Pons (tissue), 1 donor: Measurements from ENCODE around the gene TLR9.

Experiments used
- DNase-seq: peaks from one replicate; pipeline ENCODE4 v3.0.0-alpha.2; 2016; ENCODE audit warnings: low spot score

Gene TLR9

GRCh38 chr3:52217409-52217805 is 8.0 kb downstream of the TLR9 start:
- DNase-seq, result no peak

GRCh38 chr3:52216585-52217408 is 8.6 kb downstream of the TLR9 start:
- no peak for DNase-seq

- DNase-seq, result no peak
Measured at GRCh38 chr3:52215351-52215750, 10.1 kb downstream of the TLR9 start.

GRCh38 chr3:52213901-52214300 is 11.5 kb downstream of the TLR9 start:
- no peak for DNase-seq

GRCh38 chr3:52213005-52213404 is 12.4 kb downstream of the TLR9 start:
- no peak for DNase-seq

- no peak for DNase-seq
Measured at GRCh38 chr3:52211268-52211891, 14.1 kb downstream of the TLR9 start.

- no peak for DNase-seq
Measured at GRCh38 chr3:52210550-52211046, 14.8 kb downstream of the TLR9 start.

GRCh38 chr3:52210037-52210436 is 15.4 kb downstream of the TLR9 start:
- DNase-seq, result no peak

- DNase-seq, result no peak
Measured at GRCh38 chr3:52208556-52208955, 16.9 kb downstream of the TLR9 start.

GRCh38 chr3:52205727-52206372 is 19.6 kb downstream of the TLR9 start:
- no peak for DNase-seq

GRCh38 chr3:52204337-52205073 is 20.9 kb downstream of the TLR9 start:
- DNase-seq, result no peak

GRCh38 chr3:52203701-52204100 is 21.7 kb downstream of the TLR9 start:
- DNase-seq, result no peak

- DNase-seq, result peak; percentile 83
Measured at GRCh38 chr3:52202384-52203077, 22.9 kb downstream of the TLR9 start.

- no peak for DNase-seq
Measured at GRCh38 chr3:52200981-52201679, 24.3 kb downstream of the TLR9 start.

- no peak for DNase-seq
Measured at GRCh38 chr3:52198643-52199608, 26.5 kb downstream of the TLR9 start.

GRCh38 chr3:52197842-52198625 is 27.4 kb downstream of the TLR9 start, which contains the start of gene ALAS1:
TSS of gene ALAS1 (plus strand) at chr3:52198160. CDS start at chr3:52199242, 1,082 bp downstream.
- peak; percentile 90 for DNase-seq

- DNase-seq, result no peak
Measured at GRCh38 chr3:52197499-52197841, 28.0 kb downstream of the TLR9 start.

GRCh38 chr3:52196977-52197376 is 28.5 kb downstream of the TLR9 start:
- DNase-seq, result no peak

- DNase-seq, result no peak
Measured at GRCh38 chr3:52195823-52196331, 29.6 kb downstream of the TLR9 start.
